Measurements from ENCODE around the gene CACNG5.
"Not testable (repeated sequence)": the region's sequence is repeated elsewhere in the genome, so short reads cannot be mapped to it uniquely, and the experiment has no call there.

Gene CACNG5

DNA sequence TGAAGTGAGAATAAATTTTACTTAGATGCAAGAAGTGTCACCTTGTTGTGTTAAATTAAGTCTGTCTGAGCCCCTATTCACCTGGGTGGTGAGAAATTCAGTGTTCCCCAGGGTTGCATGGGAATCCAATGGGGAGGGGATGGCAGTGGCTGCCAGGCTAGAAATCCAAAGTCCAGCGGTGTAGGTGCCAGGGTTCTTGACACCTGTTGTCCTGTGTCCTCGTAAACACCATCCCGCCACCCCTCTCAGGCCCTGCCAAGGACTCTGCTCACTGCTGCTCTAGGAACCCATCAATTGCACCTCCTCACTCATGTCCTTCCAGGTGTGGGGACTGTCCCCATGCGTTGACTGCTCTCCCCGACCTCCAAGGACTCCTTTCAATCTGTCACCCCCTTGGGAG is 58.9 kb downstream of the CACNG5 start:
- H3K27me3 ChIP-seq = no peaks in the 10 kb centered on the region
- no peak overlapping the region for H3K4me3 ChIP-seq (ENCODE audit: low read depth, low read length)
- TF ChIP-seq, protein P1, sequence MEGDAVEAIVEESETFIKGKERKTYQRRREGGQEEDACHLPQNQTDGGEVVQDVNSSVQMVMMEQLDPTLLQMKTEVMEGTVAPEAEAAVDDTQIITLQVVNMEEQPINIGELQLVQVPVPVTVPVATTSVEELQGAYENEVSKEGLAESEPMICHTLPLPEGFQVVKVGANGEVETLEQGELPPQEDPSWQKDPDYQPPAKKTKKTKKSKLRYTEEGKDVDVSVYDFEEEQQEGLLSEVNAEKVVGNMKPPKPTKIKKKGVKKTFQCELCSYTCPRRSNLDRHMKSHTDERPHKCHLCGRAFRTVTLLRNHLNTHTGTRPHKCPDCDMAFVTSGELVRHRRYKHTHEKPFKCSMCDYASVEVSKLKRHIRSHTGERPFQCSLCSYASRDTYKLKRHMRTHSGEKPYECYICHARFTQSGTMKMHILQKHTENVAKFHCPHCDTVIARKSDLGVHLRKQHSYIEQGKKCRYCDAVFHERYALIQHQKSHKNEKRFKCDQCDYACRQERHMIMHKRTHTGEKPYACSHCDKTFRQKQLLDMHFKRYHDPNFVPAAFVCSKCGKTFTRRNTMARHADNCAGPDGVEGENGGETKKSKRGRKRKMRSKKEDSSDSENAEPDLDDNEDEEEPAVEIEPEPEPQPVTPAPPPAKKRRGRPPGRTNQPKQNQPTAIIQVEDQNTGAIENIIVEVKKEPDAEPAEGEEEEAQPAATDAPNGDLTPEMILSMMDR (IDR thresholded peaks at IDR 0.05; ENCODE audit: low read depth, low read length) = no peak
- DNase-seq = no peak
- H3K36me3 ChIP-seq = no peaks in the 10 kb centered on the region
- no peaks in the 10 kb centered on the region for H3K4me1 ChIP-seq
- no peaks in the 10 kb centered on the region for H3K9me3 ChIP-seq

DNA sequence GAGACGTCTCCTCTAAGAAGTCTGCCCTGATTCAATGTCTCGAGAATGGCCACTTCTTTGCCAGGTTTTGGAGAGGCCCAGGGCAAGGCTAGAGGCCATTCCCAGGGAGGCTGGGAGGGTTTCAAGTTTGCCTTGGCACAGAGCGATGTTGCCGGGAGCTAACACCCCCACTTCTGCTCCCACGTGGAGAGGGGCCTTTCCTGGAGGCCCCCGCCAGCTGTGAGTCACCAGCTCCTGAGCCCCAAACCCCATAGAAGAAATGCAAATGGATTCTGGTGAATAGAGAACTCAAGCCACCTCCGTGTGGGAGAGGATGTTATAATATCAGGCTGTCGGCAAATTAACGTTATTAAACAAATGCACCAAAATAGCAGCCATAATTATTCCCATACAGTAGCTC is 62.2 kb downstream of the CACNG5 start:
- TF ChIP-seq, protein P1 (IDR thresholded peaks at IDR 0.05; ENCODE audit: low read depth, low read length) = no peak
- no peaks in the 10 kb centered on the region for H3K27me3 ChIP-seq
- no peaks in the 10 kb centered on the region for H3K36me3 ChIP-seq
- no peak for DNase-seq
- no peaks in the 10 kb centered on the region for H3K9me3 ChIP-seq
- no peak overlapping the region for H3K4me3 ChIP-seq (ENCODE audit: low read depth, low read length)
- no peaks in the 10 kb centered on the region for H3K4me1 ChIP-seq

DNA sequence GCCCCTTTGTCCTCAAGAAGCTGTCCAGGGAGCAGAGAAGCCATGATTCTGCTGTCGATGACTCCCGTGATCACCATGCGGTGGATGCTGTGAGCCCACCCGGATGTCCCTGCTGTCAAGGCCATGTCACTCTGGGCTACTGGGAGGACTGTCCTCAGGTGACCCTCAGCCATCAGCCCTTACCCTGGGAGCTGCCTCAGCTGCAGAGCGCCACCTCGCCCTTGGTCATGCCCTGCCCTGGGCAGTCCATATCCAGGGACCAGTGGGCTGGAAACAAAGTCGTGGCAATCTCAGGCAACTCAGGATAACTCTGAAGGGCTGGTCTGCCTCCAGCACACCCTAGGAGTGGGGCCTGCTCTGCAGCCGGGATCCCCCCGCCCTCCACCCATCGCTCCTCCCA is 63.6 kb downstream of the CACNG5 start:
- no peak for DNase-seq
- Histone ChIP-seq H3K4me1 (no peaks in the 10 kb centered on the region), H3K36me3 (no peaks in the 10 kb centered on the region), H3K27me3 (no peaks in the 10 kb centered on the region), H3K9me3 (no peaks in the 10 kb centered on the region), H3K4me3 (ENCODE audit: low read depth, low read length) (no peak overlapping the region)
- TF ChIP-seq, protein P1 (IDR thresholded peaks at IDR 0.05; ENCODE audit: low read depth, low read length) = no peak

DNA sequence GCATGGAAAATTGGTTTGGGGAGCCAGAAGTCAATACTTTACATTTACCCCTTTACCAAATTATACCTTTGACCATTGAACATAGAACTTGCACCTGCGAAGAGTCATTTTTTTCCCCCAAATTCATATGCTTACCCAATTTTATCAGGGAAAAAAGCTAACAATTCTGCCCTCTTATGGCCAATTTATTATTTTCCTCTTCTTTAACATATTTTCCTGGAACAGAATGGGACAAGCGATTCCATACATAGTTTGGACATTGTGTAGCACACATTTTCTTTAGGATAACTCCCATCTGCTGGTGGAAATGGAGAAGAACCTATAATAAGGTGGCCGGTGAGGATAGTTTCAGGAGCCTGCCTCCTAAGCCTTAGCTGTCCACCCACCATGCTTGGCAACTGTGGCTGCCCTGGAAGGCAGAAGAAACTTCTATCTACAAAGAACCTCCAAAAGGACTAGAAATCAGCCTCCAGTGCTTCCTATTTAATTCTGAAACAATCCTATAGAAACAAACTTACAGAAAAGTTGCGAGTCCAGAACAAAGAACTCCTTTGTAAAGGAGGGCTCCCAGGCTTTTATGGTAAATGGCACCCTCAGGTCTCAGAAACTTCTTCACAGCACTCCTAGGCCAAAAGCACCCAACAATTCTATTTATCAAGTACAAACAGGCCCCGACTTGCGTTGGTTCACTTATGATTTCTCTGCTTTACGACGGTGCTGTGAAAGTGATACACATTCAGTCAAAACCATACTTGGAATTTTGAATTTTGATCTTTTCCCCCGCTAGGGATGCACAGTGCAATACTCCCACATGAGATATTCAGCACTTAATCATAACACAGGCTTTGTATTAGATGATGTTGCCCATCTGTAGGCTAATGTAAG is 65.5 kb downstream of the CACNG5 start:
- H3K4me1 ChIP-seq = peaks cover 8% of the 10 kb centered on the region
- H3K4me3 ChIP-seq (ENCODE audit: low read depth, low read length) = no peak overlapping the region
- no peaks in the 10 kb centered on the region for H3K36me3 ChIP-seq
- H3K9me3 ChIP-seq = no peaks in the 10 kb centered on the region
- no peaks in the 10 kb centered on the region for H3K27me3 ChIP-seq
- DNase-seq = no peak
- TF ChIP-seq, protein P1 (IDR thresholded peaks at IDR 0.05; ENCODE audit: low read depth, low read length) = peak; percentile 54

DNA sequence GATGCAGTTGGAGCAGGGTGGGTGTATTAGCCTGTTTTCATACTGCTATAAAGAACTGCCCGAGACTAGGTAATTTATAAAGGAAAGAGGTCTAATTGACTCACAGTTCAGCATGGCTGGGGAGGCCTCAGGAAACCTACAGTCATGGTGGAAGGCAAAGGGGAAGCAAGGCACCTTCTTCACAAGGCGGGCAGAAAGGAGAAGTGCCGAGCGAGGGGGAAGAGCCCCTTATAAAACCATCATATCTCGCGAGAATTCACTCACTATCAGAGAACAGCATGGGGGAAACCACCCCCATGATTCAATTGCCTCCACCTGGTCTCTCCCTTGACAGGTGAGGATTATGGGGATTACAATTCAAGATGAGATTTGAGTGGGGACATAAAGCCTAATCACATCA is 68.4 kb downstream of the CACNG5 start:
- H3K27me3 ChIP-seq; H3K9me3 ChIP-seq; H3K4me3 ChIP-seq (ENCODE audit: low read depth, low read length); DNase-seq; H3K36me3 ChIP-seq: not testable (repeated sequence)
- H3K4me1 ChIP-seq = peaks cover 19% of the 10 kb centered on the region

DNA sequence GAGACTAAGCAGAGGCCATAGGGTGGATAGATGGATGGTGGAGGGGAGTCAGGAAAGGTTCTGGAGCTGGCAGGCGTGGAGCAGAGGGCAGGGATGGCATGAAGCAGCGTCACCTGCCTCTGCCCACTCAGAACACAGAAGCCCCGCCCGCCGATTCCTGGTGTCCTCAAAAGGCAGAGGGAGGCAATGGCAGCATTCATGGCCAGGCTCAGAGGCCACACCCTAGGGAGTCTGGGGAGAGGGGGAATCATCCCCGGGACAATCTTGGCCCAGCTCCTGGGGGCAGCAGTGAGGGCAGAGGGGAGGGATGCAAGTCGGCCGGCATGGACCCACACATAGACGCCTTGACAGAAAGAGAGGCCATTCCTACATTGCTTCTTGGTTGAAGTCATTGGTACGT is 68.9 kb downstream of the CACNG5 start:
- Histone ChIP-seq H3K27me3 (no peaks in the 10 kb centered on the region), H3K4me1 (peaks cover 19% of the 10 kb centered on the region)

More for the DNA sequence above, 68.9 kb downstream of the CACNG5 start:
- Histone ChIP-seq H3K4me3 (ENCODE audit: low read depth, low read length) (no peak overlapping the region), H3K36me3 (no peaks in the 10 kb centered on the region), H3K9me3 (no peaks in the 10 kb centered on the region)
- TF ChIP-seq, protein P1 (IDR thresholded peaks at IDR 0.05; ENCODE audit: low read depth, low read length) = no peak
- no peak for DNase-seq
